ENCODE results near the gene GARNL3.

The GARNL3 gene

DNA sequence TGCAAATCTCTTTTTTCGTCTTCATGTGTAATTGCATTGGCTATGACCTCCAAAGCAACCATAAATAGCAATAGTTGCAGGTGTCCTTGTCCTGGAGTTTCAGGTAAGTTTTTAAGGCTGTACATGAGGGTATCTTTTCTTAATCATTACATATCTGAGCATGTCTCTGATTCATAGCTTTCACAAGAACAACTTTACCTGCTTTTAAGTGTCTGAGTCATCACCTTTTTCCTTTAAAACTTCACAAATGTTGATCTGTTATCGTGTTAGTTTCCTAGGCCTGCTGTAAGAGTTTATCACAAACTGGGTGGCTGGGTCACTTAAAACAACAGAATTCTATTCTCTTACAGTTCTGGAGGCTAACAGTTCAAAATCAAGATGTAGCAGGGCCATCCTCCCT lies 13.8 kb downstream of the GARNL3 start:
- no peak for DNase-seq

DNA sequence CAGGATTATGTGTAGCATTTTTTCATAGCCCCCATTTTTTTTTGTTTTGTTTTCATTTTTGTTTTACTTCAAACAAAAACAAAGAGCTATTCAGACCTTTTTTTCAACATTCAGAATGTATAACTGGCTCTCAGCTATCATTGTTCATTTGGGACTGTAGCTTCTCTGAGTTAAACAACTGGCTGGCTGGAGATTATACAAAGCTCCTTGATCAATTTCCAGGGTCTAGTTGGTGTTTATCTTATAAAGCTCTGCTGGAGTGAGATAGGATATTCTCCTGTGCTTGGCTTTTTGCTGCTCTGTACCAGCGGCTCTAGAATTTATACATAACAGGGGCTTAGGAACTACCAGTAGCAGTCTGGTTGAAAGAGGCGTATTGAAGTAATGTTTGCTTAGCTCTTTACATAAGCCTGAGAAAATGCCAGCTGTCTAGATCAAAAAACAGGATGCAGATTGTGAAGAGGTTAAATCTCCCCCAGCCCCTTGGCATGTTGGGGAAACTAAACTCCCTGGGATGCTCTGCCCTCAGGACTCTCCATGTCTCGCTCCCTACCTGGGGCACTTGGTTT lies 15.2 kb downstream of the GARNL3 start:
- peak in 2 of 3 experiments; percentile 24 to 72 for DNase-seq

GRCh38 chr9:127280880-127281660 lies 16.5 kb downstream of the GARNL3 start:
- DNase-seq = no peak

DNA sequence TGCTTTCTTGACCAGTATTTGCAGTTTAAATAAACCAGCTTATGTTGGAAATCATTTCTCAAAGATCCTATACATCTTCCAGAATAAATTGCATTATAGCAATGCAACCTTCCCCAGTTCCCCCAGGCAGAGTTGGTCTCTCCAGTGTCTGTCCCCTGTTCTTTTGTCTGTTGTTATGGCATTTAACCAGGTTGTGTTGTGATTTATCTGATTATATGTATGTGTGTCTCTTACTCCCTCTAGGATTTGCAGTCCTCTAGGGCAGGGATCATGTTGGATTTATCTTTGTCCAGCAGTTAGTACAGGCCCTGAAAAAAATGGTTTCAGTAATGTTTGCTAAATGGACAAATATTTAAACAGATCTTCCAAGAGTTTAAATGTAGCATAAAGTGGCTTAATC lies 17.3 kb downstream of the GARNL3 start:
- DNase-seq = no peak

- no peak for DNase-seq
These were observed 18.0 kb downstream of the GARNL3 start for GRCh38 chr9:127282611-127283010.

- no peak for DNase-seq
These were observed 18.6 kb downstream of the GARNL3 start for GRCh38 chr9:127283135-127283534.

DNA sequence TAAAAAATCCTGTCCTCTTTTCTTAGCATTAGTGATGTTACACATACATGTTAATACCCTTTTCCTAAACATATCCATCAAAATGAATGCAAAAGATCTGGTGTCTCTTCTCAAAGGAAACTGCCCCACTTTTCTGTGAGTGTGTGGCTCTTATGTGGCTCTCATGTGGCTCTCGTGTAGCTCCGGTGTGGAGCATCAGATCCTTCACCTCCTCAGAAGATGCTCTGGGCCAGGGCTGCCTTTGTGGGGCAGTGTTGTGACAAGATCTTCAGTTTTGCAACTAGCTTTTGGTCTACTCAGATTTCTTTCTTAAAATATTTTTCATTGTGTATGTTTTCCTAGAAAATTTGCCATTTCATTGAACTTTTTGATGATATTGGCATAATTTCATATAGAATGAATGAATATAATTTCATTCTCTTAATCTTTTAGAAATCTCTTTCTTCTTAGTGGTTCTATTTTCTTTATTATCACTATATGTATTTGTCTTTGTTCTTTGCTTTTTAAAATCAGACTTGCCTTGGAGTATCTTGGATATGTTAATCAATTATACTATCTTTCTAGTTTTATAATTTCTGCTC lies 19.4 kb downstream of the GARNL3 start:
- DNase-seq = no peak

- no peak for DNase-seq
These were observed 21.4 kb downstream of the GARNL3 start for GRCh38 chr9:127285965-127286364.

DNA sequence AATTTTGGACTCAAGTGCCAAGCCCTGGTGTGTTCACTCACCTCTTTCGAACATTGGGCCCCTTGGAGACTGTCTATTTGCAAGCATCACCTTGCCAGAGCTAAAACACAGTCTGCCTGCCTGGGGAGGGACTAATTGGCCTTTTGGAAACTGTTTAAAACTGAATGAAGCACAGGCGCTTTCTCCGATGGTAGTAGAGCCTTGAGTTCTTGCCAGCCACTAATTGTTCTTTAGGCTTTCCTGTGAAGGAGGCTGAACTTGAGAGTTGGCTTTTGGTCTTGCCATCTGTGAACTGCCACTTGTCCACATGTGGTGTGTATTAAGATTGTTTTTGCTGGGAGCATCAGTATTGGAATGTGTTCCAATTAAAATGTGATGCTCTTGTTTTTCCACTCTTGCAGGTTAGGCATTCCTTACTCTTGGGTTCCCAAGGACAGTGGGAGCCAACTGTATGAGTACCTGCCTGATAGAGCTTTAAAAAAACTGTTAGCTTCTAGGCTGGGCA lies 26.0 kb downstream of the GARNL3 start:
- DNase-seq = no peak

DNA sequence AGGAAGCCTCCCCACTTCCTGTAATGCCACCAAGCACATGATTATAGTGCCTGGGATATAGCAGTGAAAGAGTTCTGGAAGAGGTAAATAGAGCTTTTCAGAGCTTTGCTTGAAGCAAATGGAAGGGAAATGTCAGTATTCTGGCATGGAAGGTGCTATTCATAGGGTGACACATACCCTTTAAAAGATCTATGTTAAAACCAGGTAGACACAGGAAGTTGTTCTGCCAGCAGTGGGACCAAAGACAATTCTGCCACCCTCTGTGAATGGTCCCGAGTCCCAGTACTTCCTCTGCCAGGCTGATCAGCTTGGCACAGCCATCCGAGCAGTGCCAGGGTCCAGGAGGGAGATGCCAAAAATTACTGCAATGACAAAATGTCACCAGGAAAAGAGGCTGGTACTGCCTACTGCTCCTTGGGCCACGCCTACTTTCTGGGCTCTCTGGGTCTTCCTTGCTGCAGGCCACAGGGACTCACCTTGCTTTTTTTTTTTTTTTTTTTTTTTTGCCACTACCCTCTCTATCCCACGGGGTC lies 26.7 kb downstream of the GARNL3 start:
- no peak for DNase-seq

- DNase-seq = no peak
These were observed 27.8 kb downstream of the GARNL3 start for GRCh38 chr9:127292415-127292814.

- no peak for DNase-seq
These were observed 28.8 kb downstream of the GARNL3 start for GRCh38 chr9:127293328-127293727.

DNA sequence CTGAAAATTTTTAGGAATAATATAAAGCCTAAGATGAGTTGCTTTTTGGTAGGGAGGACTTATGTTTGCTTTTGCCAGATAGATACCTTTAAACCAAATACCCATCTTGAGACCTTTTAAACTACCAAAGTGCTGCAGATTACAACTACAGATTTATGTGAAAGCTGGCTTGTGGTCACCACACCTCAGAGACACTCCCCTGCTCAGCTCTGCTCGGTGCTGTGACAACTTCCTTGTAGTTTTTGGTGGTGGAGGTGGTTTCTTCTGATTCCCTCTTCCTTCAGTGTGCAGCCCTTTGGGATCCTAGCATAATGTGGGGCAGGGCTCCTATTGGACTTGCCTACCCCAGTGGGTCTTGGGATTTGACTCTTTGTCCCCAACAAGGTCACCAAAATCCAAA lies 29.2 kb downstream of the GARNL3 start:
- no peak for DNase-seq

GRCh38 chr9:127295005-127295404 lies 30.4 kb downstream of the GARNL3 start:
- DNase-seq = no peak

GRCh38 chr9:127300886-127301447 lies 36.4 kb downstream of the GARNL3 start:
- DNase-seq = no peak

DNA sequence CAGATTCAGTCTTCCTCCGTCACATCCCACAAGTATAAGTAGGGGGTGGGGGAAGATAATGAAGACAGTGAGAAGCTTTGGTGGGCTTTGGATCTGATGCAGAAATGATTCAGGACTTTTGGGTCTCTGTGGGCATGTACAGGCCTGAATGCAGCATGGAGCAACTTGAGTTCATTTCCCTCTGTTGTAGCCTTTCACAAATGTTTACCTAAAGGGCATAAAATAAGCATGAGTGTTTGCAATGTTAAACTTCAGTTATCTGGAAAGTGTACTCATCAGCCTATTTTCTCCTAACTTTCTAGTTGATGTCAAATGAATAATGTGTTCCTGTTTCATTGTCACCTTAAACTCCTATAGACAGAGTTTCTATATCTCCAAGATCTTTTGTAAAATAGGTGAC lies 39.3 kb downstream of the GARNL3 start:
- peak in 1 of 3 experiments; percentile 17 for DNase-seq

DNA sequence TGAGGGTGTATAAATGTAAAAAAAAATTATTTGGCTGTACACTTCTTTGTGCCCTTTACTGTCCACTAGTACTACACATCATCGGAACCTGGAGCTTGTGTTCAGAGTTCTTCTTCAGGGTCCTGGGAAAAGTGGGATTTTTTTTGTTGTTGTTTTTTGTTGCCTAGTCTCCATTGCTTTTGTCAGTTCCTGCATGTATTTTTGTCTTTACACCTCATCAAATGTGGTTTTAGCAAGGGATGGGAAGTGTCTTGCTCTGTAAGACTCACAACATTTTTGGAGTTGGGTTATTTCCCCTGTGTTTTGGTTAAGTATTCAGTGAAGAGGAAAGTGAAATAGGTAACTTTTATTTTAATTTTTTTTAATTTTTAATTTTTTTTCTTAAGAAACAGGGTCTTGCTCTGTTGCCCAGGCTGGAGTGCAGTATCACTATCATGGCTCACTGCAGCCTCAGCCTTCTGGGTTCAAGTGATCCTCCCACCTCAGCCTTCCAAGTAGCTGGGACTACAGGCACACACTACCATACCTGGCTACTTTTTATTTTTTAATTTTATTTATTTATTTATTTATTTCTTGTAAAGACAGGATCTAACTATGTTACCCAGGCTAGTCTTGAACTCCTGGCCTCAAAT lies 40.7 kb downstream of the GARNL3 start:
- no peak for DNase-seq

- peak in 1 of 3 experiments; percentile 8 for DNase-seq
These were observed 41.3 kb downstream of the GARNL3 start for GRCh38 chr9:127305838-127306226.

- DNase-seq = no peak
These were observed 43.2 kb downstream of the GARNL3 start for GRCh38 chr9:127307802-127308201.

DNA sequence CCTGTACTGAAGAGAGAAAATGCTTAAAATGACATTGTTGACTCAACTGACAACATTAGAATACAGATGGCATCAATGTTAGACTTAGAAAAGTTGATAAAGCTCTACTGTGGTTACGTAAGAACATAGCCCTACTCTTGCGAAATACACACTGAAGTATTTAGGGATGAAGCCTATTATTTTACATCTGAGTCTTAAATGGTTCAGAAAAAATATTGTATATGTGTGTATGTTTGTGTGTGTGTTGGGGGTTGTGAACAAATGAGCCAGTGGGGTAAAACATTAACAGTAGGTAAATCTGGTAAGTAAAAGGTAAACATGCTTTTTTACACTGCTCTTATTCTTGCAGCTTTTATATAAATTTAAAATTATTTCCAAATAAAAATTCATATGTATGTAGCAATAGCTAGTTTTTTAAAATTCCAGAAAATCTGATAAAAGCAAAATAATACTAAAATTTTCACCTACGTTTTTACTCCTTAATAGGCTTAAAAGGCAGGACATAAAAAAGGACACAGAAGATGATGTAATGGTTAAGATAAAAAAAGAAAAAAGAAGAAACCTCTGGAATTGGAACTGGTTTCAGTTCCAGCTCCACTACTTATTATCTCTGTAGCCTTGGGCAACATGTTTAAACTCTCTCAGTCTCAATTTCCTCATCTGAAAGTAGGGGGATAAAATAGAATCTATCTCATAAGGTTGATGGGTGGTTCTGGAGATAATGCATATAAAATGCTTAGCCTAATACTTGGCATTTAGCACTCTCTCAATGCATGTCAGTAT lies 44.3 kb downstream of the GARNL3 start:
- peak in 1 of 3 experiments; percentile 11 for DNase-seq

- no peak for DNase-seq
These were observed 45.1 kb downstream of the GARNL3 start for GRCh38 chr9:127309715-127310114.

DNA sequence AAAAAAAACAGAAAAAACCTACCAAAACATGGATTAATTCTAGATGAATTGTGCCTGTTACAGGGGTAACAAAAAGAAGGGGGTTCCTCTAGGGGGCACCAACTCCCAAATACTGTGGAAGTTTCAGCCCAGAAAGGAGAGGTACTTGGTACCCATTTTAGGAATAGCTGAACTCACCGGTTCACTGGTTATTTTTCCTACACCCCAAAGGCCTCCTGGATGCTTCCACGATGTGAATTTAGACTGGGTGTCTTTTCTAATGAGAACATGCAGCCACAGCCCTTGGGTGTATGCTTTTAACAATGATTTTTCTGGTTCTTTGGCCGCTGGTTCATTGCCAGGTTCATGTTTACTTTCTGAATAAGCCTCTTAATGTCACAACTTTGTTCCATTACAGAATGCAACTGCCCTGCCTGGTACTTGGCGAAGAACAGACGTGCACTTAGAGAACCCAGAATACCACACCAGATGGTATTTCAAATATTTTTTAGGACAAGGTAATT lies 46.7 kb downstream of the GARNL3 start:
- peak in 2 of 3 experiments; percentile 36 to 62 for DNase-seq

All from NCI-H1417 (cell line).